A673 (cell line): Measurements from ENCODE around the gene CRLF3. TPM values are rescaled to one million over a fixed set of nuclear protein-coding genes. Genes with fewer than 3 reads are reported as not detected.
"Not testable (repeated sequence)": the region's sequence is repeated elsewhere in the genome, so short reads cannot be mapped to it uniquely, and the experiment has no call there.

Source experiments
- BruUV-seq: library from RNA; stranded (reverse); fragments of 400-500 nt; replicated peaks from 2 replicates; lab custom pipeline; 2021; lab: Mats Ljungman, UMichigan
- CTCF ChIA-PET: fragments of 300-600 bp; sonication (Branson Sonifier 250); formaldehyde crosslinking; loops from one replicate; lab custom pipeline; 2022; ENCODE audit warnings: antibody characterized with exemption; lab: Charles Lee
- POLR2A ChIA-PET: fragments of 300-600 bp; sonication (Branson Sonifier 250); formaldehyde crosslinking; loops from one replicate; lab custom pipeline; 2022; ENCODE audit warnings: antibody characterized with exemption; ENCODE audit not compliant: low non-redundant PET; lab: Charles Lee
- DNase-seq: peaks from one replicate; pipeline ENCODE4 v3.0.0-alpha.2; 2015; ENCODE audit warnings: low spot score
- H3K27ac ChIP-seq: fragments of 200-600 bp; sonication (generic); 2 replicates; pipeline ENCODE4 v1.5.1; 2016; ENCODE audit warnings: mixed run types, low read depth, mild to moderate bottlenecking, mixed read lengths, antibody characterized with exemption, low read length; ENCODE audit not compliant: poor library complexity, severe bottlenecking
- H3K27me3 ChIP-seq: fragments of 200-600 bp; sonication (generic); replicated peaks from 2 replicates; pipeline ENCODE4 v1.6.1; 2017; ENCODE audit warnings: mixed run types, low read depth, mild to moderate bottlenecking, mixed read lengths, antibody characterized with exemption, low read length; ENCODE audit not compliant: insufficient read depth, poor library complexity
- H3K36me3 ChIP-seq: fragments of 200-600 bp; sonication (generic); 2 replicates; pipeline ENCODE4 v1.6.1; 2016; ENCODE audit warnings: mixed run types, mild to moderate bottlenecking, mixed read lengths, antibody characterized with exemption, low read length; ENCODE audit not compliant: insufficient read depth, poor library complexity, severe bottlenecking
- H3K4me1 ChIP-seq: fragments of 200-600 bp; sonication (generic); 2 replicates; pipeline ENCODE4 v1.6.1; 2017; ENCODE audit warnings: mixed run types, mild to moderate bottlenecking, mixed read lengths, antibody characterized with exemption, low read length; ENCODE audit not compliant: insufficient read depth, poor library complexity, severe bottlenecking
- H3K4me3 ChIP-seq: fragments of 200-600 bp; sonication (generic); 2 replicates; pipeline ENCODE4 v1.5.1; 2016; ENCODE audit warnings: low read depth, mixed run types, mild to moderate bottlenecking, mixed read lengths, low read length; ENCODE audit not compliant: poor library complexity, severe bottlenecking
- H3K9me3 ChIP-seq: fragments of 200-600 bp; sonication (generic); 2 replicates; pipeline ENCODE4 v1.6.1; 2016; ENCODE audit warnings: mixed run types, low read depth, mild to moderate bottlenecking, mixed read lengths, antibody characterized with exemption, low read length; ENCODE audit not compliant: poor library complexity, severe bottlenecking
- intact Hi-C: fragments of 100-400 bp; cut with micrococcal nuclease; formaldehyde crosslinking; loops from one replicate; pipeline ENCODE4 v1.10.0; 2022; ENCODE audit not compliant: unreplicated experiment
- total RNA-seq: library from RNA; stranded (reverse); gene quantifications from 2 replicates; pipeline ENCODE4 v1.2.3, GENCODE V29; 2021

Gene CRLF3
- total RNA-seq, 1 experiment from 2014 or later = 14.9 TPM

DNA sequence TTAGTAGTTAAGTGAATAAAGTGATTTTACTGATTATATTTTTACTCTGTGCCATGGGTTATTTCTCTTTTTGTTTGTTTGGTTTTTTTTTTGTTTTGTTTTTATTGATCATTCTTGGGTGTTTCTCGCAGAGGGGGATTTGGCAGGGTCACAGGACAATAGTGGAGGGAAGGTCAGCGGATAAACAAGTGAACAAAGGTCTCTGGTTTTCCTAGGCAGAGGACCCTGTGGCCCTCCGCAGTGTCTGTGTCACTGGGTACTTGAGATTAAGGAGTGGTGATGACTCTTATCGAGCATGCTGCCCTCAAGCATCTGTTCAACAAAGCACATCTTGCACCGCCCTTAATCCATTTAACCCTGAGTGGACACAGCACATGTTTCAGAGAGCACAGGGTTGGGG, 88.8 kb downstream of the CRLF3 start:
- H3K4me1 ChIP-seq, CTCF ChIA-PET, BruUV-seq, H3K27me3 ChIP-seq, H3K4me3 ChIP-seq, intact Hi-C loops, H3K9me3 ChIP-seq, DNase-seq, POLR2A ChIA-PET, H3K36me3 ChIP-seq, H3K27ac ChIP-seq: not testable (repeated sequence)

DNA sequence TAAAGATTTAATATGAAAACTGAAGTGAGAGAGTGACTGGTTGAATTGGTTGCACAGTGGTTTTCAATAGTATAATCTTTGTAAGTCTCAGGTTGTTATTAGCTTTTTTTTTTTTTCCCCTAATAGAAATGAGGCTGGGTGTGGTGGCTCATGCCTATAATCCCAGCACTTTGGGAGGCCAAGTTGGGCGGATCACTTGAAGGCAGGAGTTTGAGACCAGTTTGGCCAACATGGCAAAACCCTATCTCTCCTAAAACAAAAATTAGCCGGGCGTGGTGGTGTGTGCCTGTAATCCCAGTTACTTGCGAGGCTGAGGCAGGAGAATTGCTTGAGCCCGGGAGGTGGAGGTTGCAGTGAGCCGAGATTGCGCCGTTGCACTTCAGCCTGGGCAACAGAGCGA, 89.3 kb downstream of the CRLF3 start:
- DNase-seq, CTCF ChIA-PET, H3K27ac ChIP-seq, POLR2A ChIA-PET, H3K9me3 ChIP-seq, intact Hi-C loops, BruUV-seq, H3K4me3 ChIP-seq, H3K27me3 ChIP-seq, H3K4me1 ChIP-seq, H3K36me3 ChIP-seq: not testable (repeated sequence)

DNA sequence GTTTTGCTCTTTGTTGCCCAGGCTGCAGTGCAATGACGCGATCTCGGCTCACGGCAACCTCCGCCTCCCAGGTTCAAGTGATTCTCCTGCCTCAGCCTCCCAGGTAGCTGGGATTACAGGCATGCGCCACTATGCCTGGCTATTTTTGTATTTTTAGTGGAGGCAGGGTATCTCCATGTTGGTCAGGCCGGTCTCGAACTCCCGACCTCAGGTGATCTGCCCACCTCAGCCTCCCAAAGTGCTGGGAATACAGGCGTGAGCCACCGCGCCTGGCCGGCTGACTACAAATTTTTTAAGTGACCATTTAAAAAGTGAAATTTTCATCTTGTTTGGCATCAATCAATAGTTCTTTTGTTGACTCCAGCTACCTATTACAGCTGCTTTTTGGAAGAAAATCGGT, 90.3 kb downstream of the CRLF3 start:
- H3K4me1 ChIP-seq, H3K36me3 ChIP-seq, POLR2A ChIA-PET, H3K4me3 ChIP-seq, BruUV-seq, H3K27me3 ChIP-seq, CTCF ChIA-PET, H3K9me3 ChIP-seq, DNase-seq, intact Hi-C loops, H3K27ac ChIP-seq: not testable (repeated sequence)

Other genes starting within 250 kb of the CRLF3 start
- gene ATAD5, start 7.3 kb upstream of the CRLF3 start, total RNA-seq = 17.4 and 19.0 TPM in 2 replicates
- 7.2 and 11.4 TPM in 2 replicates for gene TEFM, start 81.5 kb upstream of the CRLF3 start, total RNA-seq
- gene ADAP2, start 97.3 kb upstream of the CRLF3 start, total RNA-seq = not detected in 2 replicates
- 7.5 and 8.2 TPM in 2 replicates for gene RNF135, start 146.3 kb upstream of the CRLF3 start, total RNA-seq